NCI-H510A (cell line): ENCODE measurements around the gene CCDC106.

Source experiments
- DNase-seq: peaks from one replicate; lab custom pipeline; 2025; lab: John Stamatoyannopoulos, UW

Gene CCDC106

GRCh38 chr19:55650602-55651230 lies 2.7 kb downstream of the CCDC106 start:
- no peak for DNase-seq

DNA sequence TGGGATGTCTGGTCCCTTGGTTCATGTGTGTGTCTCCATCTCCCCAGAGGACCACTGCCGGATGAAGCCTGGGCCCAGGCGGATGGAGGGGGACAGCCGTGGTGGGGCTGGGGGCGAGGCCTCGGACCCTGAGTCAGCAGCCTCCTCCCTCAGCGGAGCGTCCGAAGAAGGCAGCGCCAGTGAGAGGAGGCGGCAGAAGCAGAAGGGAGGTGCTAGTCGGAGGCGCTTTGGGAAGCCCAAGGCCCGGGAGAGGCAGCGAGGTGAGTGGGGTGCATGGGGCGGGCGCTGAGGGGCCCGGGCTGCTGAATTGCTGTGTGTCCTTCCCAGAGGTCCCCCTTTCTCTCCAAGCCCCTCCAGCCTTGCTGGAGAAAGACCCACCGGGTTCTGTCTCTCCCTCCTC lies 3.2 kb downstream of the CCDC106 start:
- DNase-seq: no peak

DNA sequence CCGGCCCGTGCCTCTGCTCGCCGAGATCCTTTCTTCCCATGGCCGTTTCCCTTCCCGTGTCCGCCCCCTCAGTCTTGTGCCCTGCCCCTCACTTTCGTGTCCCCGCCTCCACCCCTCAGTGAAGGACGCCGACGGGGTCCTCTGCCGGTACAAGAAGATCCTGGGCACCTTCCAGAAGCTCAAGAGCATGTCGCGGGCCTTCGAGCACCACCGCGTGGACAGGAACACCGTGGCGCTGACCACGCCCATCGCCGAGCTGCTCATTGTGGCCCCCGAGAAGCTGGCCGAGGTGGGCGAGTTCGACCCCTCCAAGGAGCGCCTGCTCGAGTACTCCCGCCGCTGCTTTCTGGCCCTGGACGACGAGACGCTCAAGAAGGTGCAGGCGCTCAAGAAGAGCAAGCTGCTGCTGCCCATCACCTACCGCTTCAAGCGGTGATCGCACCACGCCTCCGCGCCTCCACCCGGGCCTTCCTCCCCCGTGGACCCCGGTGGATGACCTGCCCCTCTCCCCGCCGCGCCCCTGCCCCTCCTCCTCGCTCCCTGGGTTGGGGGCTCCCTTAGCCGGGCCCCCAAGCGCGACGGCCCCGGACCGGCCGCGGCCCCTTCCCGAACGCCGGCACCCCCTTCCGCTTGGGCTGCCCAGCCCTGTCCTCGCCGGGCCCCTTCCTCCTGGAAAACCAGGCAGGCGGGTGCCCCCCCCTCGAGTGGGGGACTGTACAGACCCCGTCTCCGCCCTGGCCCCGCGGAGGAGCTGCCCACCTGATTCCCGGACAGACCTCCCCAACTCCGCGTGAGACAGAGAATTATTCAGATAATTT lies 4.5 kb downstream of the CCDC106 start:
- DNase-seq: no peak

DNA sequence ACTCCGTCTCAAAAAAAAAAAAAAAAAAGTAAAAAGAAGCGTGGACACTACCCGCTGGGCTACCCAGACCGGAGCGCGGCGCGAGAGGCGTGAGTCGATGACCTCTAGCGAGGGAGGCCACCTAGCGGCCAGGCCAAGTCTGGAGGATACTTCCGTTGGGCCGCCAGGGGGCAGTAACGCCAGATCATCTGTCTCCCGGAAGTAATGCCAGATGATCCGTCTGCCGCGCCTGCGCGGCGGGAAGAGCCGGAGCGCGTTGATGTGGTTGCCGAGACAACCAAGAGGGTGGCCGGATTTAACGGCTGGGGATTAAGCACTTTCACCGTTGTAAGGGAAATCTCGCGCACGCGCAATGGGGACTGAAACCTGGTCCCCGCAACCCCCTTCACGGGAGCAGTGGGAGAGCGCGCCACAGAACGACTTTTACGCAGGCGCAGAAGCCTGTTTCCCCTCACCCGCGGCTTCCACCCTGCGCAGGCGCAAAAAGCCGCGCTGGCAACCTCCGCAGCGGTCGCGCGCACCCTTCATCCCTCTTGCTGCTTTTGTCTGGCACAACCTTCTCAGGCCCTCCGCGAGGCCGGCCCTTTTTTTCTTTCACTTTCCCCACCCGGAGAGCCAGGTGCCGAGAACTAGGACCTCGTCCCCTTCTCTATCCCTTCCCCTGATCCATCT lies 5.8 kb downstream of the CCDC106 start:
- peak; percentile 93 for DNase-seq

GRCh38 chr19:55654323-55654867 lies 6.4 kb downstream of the CCDC106 start:
- peak; percentile 96 for DNase-seq

DNA sequence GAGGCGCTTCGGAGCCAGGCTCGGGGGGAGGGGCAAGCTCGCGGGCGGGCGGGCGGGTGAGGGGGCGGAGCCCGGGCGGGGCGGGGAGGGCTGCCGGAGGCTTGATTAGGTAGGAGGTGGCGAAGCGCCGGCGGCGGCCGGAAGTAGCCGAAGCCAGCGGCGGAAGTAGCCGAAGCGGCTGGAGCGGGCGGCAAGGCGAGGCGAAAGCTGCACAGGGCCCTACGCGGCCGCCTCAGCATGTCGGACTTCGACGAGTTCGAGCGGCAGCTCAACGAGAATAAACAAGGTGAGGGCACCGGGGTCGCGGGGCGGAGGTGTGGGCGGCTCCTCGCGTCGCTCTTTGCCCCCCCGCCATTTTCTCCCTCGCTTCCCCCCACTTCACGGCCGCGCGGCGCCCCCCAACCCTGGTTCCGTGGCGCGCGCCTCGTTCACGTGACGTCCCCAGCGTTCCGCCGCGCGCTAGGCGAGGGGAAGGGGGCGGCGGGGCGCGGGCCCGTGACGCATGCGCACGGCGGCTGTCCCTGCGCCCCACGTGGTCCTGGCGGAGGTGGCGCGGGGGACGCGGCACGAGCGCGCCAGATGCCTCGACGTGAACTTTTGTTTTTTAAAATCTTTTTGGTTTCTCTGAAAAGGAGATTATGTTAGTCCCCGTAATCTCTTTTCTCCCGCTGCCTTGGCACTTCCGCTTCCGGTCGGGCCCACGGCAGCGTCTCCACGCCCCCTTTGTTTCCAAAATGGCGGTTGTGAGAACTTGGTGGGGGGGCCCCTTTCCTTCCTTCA lies 7.0 kb downstream of the CCDC106 start, which contains the start of gene U2AF2:
Gene U2AF2 (plus strand): TSS at position 168 of the 780 bp plus-strand sequence. CDS start 70 bp downstream, at position 238.
- peak; percentile 71 for DNase-seq

DNA sequence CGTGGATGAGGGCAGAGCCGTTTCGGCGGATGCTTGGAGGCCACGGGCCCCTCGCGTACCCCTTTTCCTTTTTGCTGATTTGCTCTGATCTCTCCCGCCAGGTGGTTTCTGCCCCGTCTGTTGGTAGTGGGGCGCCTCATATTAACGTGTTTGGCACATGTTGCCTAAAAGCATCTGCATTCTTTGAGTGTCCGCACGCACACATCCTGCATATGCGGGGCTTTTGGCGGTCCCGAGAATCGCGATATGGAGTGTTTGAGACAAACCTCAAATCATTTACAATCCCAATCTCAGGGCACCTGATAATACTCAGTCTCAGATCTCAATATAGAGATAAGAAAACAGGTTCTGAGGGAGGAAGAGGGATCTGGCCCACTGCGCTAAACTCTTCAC lies 7.6 kb downstream of the CCDC106 start:
- no peak for DNase-seq

- DNase-seq: no peak
Observed at GRCh38 chr19:55656552-55656951, 8.5 kb downstream of the CCDC106 start.

DNA sequence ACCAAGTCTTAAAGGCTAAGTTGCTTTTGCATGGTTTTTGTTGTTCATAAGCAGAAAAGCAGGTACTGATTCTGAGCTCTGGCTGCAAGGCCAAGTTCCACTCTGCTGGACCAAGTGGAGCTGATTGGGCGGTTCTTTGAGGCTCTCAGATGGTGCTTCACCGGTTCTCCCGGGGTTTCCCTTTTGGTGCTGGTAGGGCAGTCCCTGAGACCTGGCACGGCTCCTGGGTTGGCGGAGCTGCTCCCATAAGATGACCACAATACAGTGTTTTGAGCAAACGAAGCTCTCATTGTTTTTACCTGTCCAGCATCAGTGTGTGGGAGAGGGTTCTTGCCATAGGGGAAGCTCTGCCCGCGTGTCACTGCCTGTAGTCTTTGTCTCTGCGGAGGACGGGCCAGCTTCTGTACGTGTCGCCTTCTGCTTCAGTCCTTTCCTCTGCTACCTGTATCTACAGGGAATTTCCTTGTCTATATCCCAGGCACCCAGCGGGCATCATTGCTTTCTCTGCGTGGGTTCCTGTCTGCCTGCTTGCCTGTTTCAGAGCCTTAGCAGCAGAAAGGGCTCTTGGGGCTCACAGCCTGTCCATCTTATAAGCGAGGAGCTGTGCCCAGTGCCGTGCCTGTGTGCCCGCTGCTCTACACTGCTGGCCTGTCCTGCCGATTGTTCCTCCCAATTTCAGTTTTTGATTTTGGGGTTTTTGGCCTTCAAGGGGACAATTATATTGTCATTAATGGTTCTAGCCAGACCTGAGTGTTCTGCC lies 9.2 kb downstream of the CCDC106 start:
- no peak for DNase-seq

DNA sequence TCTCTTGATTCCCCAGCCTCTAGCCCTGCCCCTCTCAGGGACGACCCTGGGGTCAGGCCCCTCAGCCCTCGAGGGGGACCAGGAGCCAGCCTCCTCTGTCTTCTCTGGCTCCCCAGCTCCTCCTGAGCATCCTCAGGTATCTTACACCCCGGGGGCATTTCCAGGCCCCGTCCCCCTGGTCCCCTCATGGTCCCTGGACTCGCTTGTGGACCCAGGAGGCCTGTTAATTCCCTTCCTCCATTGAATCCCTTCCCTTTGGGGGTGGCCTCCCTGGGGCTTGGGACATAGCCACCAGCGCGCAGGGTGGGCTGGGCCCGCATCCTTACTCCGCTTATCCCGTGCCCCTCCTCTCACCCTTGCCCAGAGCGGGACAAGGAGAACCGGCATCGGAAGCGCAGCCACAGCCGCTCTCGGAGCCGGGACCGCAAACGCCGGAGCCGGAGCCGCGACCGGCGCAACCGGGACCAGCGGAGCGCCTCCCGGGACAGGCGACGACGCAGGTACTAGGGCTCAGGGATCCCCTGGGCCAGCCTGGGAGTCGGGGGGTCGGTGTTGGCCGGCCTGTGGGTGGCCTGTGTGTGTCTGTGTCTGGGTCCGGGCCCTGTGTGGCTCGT lies 10.9 kb downstream of the CCDC106 start:
- no peak for DNase-seq

- DNase-seq: no peak
Observed at GRCh38 chr19:55659822-55660221, 11.8 kb downstream of the CCDC106 start.

DNA sequence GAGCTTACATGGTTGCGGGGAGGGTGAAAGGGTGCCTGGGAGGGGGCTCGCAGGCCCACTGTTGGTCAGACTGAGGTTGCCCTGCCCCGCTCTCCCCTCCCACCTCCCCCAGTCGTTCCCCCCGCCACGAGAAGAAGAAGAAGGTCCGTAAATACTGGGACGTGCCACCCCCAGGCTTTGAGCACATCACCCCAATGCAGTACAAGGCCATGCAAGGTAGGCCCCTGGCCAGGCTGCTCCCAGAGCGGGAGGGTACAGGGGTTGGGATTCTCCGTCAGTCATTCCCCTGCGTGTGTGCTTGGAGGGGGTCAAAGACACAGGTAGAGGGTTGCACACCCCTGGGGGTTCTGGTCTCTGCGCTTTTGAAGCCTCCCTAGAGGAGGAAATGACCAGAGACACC lies 12.4 kb downstream of the CCDC106 start:
- DNase-seq: no peak

- DNase-seq: no peak
Observed at GRCh38 chr19:55660991-55661390, 13.0 kb downstream of the CCDC106 start.

GRCh38 chr19:55661826-55662225 lies 13.8 kb downstream of the CCDC106 start:
- DNase-seq: no peak

DNA sequence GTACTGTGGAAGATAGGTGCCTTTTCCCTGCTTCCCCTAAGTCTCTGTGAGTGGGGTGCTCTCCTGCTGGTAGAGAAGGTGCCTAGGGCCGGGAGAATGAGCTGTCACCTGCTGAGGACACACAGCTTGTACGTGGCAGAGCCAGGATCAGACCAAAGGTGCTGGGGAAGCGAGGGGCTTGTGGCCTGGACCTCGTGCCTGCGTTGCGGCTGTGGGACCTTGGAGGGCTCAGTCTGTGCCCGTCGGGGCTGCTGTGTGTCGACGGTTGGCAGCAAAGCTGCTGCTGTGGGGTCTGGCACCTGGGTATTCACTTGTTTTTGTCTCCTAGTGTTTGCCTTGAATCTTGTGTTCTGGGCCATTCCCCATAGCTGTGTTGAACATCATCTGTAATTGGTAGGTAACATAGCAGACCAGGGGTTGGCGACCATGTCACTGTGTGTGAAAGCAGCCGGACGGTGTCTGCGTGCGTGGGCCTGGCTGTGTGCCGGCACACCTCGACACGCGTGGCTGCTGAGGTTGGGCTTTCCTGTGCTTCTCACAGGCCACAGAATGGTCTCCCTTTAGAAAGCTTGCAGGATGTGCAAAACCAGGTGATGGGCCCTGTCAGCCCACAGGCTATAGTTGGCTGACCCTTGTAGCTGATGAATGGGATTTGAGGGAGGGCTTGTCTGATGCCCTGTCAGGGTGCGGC lies 16.0 kb downstream of the CCDC106 start:
- DNase-seq: no peak

GRCh38 chr19:55666343-55667005 lies 18.5 kb downstream of the CCDC106 start:
- DNase-seq: no peak

- DNase-seq: no peak
Observed at GRCh38 chr19:55667006-55667381, 19.0 kb downstream of the CCDC106 start.

- no peak for DNase-seq
Observed at GRCh38 chr19:55667511-55667910, 19.5 kb downstream of the CCDC106 start.

DNA sequence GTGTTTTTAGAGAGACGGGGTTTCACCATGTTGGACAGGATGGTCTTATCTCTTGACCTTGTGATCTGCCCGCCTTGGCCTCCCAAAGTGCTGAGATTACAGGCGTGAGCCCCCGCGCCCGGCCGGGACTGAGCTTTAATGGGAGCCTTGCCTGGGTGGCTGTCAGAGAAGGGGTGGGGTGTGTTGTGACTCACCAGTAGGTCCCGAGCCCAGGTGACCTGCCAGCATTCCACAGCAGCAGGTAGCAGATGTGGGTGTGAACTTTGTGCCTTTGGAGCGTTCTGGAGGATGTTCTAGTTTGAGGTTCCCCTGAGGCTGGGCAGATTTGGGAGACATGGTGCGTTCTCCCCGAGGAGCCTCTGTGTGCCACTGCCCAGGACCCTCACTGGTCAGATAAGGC lies 19.9 kb downstream of the CCDC106 start:
- DNase-seq: no peak
